Measurements from ENCODE around the gene DDIAS. TPM values are rescaled to one million over a fixed set of nuclear protein-coding genes. Genes with fewer than 3 reads are reported as not detected.

The DDIAS gene
- total RNA-seq, 2 donors from 2014 or later: 14.4 to 24.1 TPM

DNA sequence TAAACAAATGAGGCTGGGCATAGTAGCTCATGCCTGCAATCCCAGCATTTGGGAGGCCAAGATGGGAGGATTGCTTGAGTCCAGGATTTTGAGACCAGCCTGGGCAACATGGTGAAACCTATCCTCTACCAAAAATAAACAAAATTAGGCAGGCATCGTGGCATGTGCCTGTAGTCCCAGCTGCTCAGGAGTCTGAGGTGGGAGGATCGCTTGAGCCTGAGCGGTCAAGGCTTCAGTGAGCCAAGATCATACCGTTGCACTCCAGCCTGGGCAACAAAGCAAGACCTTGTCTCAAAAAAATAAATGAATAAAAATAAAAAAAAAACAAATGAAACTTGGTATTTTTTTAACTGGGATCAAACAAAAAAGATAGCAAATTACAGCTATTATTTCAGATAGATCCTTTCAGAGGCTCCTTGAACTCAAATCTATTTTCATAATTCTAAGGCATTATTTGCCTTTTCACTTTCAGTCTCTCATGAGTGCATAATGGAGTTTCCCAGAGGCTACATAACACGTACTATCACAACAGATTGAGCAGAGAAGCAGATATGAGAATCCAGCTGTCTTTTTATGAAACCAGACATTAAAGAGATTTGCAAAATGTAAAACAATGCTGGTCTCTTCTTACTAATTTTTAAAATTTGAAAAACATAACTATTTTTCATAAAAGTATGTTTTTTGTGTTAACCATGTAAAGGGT, 23.1 kb downstream of the DDIAS start:
- peaks cover 6% of the 10 kb centered on the region for H3K9me3 Mint-ChIP-seq
- Histone ChIP-seq H3K4me3 (ENCODE audit: low read length) (no peak overlapping the region), H3K4me1 (ENCODE audit: control insufficient read depth, insufficient read depth, low read length) (peaks cover 7% of the 10 kb centered on the region), H3K9me3 (ENCODE audit: control insufficient read depth, low read length) (no peaks in the 10 kb centered on the region), H3K9ac (ENCODE audit: extremely low read depth, low read length, poor library complexity, severe bottlenecking) (no peak overlapping the region), H3K36me3 (ENCODE audit: control insufficient read depth, insufficient read depth, low read length) (peaks cover 12% of the 10 kb centered on the region), H3K27me3 (ENCODE audit: control insufficient read depth, insufficient read depth, low read length, poor library complexity, severe bottlenecking) (no peaks in the 10 kb centered on the region), H3K27ac (ENCODE audit: low read depth, low read length) (no peak overlapping the region)
- WGBS, 2 experiments (ENCODE audit: insufficient coverage in 1 of 2, insufficient read length in 1 of 2): 96 to 100% methylated on average over 1 to 5 of the region's 5 CpGs
- TF ChIP-seq, protein P1, sequence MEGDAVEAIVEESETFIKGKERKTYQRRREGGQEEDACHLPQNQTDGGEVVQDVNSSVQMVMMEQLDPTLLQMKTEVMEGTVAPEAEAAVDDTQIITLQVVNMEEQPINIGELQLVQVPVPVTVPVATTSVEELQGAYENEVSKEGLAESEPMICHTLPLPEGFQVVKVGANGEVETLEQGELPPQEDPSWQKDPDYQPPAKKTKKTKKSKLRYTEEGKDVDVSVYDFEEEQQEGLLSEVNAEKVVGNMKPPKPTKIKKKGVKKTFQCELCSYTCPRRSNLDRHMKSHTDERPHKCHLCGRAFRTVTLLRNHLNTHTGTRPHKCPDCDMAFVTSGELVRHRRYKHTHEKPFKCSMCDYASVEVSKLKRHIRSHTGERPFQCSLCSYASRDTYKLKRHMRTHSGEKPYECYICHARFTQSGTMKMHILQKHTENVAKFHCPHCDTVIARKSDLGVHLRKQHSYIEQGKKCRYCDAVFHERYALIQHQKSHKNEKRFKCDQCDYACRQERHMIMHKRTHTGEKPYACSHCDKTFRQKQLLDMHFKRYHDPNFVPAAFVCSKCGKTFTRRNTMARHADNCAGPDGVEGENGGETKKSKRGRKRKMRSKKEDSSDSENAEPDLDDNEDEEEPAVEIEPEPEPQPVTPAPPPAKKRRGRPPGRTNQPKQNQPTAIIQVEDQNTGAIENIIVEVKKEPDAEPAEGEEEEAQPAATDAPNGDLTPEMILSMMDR (conservative IDR thresholded peaks at IDR 0.05): no peak
- peaks cover 28% of the 10 kb centered on the region for H3K36me3 Mint-ChIP-seq (ENCODE audit: low read depth)
- no peak overlapping the region for H3K4me3 Mint-ChIP-seq
- DNase-seq: no peak
- no peaks in the 10 kb centered on the region for H3K27me3 Mint-ChIP-seq (ENCODE audit: insufficient read depth)
- no peak overlapping the region for H3K27ac Mint-ChIP-seq
- peaks cover 26% of the 10 kb centered on the region for H3K4me1 Mint-ChIP-seq

DNA sequence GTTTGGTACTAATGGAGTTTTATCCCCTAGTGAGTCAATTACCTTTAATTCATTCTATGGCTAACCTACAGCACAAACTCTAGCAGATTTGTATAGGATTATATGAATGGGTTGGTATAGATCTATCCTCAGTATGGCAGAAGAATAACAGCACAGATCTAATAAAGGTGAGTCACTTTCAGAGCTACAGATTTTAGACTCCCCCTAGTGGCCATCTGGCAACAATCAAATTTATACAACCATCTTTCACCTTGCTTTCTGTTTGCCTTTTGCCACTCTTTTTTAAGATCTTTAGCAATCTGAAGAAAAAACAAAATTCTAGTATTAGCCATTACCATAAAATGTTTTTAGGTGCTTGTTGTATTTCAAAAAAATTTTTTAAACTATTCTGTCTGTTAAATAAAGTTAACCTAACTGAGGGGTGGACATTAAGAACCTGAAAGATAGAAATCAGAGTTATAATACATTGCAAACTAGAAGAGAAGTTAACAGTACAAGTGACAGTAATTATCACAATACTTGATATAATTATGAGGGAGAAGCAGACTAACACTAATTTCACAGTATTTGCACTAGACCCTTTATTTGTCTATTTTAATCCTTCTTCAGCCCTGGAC, 25.8 kb downstream of the DDIAS start:
- H3K9me3 Mint-ChIP-seq: no peaks in the 10 kb centered on the region
- no peak overlapping the region for H3K9ac ChIP-seq (ENCODE audit: extremely low read depth, low read length, poor library complexity, severe bottlenecking)
- H3K36me3 Mint-ChIP-seq (ENCODE audit: low read depth): peaks cover 19% of the 10 kb centered on the region
- H3K4me3 ChIP-seq (ENCODE audit: low read length): no peak overlapping the region
- H3K27ac ChIP-seq (ENCODE audit: low read depth, low read length): no peak overlapping the region
- DNase-seq: no peak
- peaks cover 9% of the 10 kb centered on the region for H3K4me1 Mint-ChIP-seq
- H3K36me3 ChIP-seq (ENCODE audit: control insufficient read depth, insufficient read depth, low read length): peaks cover 17% of the 10 kb centered on the region
- H3K27me3 ChIP-seq (ENCODE audit: control insufficient read depth, insufficient read depth, low read length, poor library complexity, severe bottlenecking): no peaks in the 10 kb centered on the region
- no peak overlapping the region for H3K27ac Mint-ChIP-seq
- no peak overlapping the region for H3K4me3 Mint-ChIP-seq
- H3K27me3 Mint-ChIP-seq (ENCODE audit: insufficient read depth): no peaks in the 10 kb centered on the region
- peaks cover 7% of the 10 kb centered on the region for H3K4me1 ChIP-seq (ENCODE audit: control insufficient read depth, insufficient read depth, low read length)
- H3K9me3 ChIP-seq (ENCODE audit: control insufficient read depth, low read length): no peaks in the 10 kb centered on the region
- TF ChIP-seq, protein P1 (conservative IDR thresholded peaks at IDR 0.05): peak; percentile 89

DNA sequence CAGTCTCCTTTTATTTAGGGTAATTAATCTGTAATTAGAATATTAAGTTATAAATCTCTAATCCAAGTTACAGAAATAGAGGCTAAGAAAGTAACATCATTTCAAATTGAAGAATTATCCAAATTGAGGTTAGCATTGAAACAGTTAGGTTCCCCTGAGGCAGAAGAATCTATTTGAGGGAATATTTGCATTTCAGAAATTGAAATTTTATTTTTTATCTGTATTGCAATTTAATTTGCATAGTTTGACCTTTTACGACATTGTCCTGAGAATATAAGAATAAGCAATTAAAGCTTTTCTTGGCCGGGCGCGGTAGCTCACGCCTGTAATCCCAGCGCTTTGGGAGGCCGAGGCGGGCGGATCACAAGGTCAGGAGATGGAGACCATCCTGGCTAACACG, 27.6 kb downstream of the DDIAS start:
- H3K27me3 Mint-ChIP-seq (ENCODE audit: insufficient read depth): no peaks in the 10 kb centered on the region
- Histone ChIP-seq H3K27me3 (ENCODE audit: control insufficient read depth, insufficient read depth, low read length, poor library complexity, severe bottlenecking) (no peaks in the 10 kb centered on the region), H3K27ac (ENCODE audit: low read depth, low read length) (no peak overlapping the region), H3K36me3 (ENCODE audit: control insufficient read depth, insufficient read depth, low read length) (peaks cover 17% of the 10 kb centered on the region), H3K4me1 (ENCODE audit: control insufficient read depth, insufficient read depth, low read length) (no peaks in the 10 kb centered on the region), H3K9ac (ENCODE audit: extremely low read depth, low read length, poor library complexity, severe bottlenecking) (no peak overlapping the region), H3K9me3 (ENCODE audit: control insufficient read depth, low read length) (no peaks in the 10 kb centered on the region), H3K4me3 (ENCODE audit: low read length) (no peak overlapping the region)
- H3K4me3 Mint-ChIP-seq: no peak overlapping the region
- no peak overlapping the region for H3K27ac Mint-ChIP-seq
- no peaks in the 10 kb centered on the region for H3K9me3 Mint-ChIP-seq
- WGBS, 2 experiments (ENCODE audit: insufficient coverage in 1 of 2, insufficient read length in 1 of 2): 87 to 96% methylated on average over 3 to 6 of the region's 10 CpGs
- TF ChIP-seq, protein P1 (conservative IDR thresholded peaks at IDR 0.05): no peak
- H3K4me1 Mint-ChIP-seq: no peaks in the 10 kb centered on the region
- DNase-seq: no peak
- peaks cover 31% of the 10 kb centered on the region for H3K36me3 Mint-ChIP-seq (ENCODE audit: low read depth)
